HepG2 (cell line): ENCODE results near the gene HMGCS2. TPM values are rescaled to one million over a fixed set of nuclear protein-coding genes. Genes with fewer than 3 reads are reported as not detected.
A peak's percentile ranks its signal among the peaks of the same experiment; 100 is the strongest.

Experiments
- AKAP8 ChIP-seq: sonication (generic); formaldehyde crosslinking; IDR thresholded peaks from 2 replicates; pipeline ENCODE4 v1.5.1; 2020; ENCODE audit warnings: mild to moderate bottlenecking, missing genetic modification reagents
- ASH2L ChIP-seq: fragments of 300-600, 200-600 bp; sonication (generic); IDR thresholded peaks from 2 replicates; pipeline ENCODE4 v1.7.0; 2017; ENCODE audit warnings: low read depth, mild to moderate bottlenecking, moderate library complexity, mixed read lengths, low read length; ENCODE audit not compliant: insufficient read length
- CEBPG ChIP-seq: IDR thresholded peaks from 2 replicates; pipeline ENCODE4 v1.6.1; 2016
- FOSL2 ChIP-seq: sonication (generic); formaldehyde crosslinking; IDR thresholded peaks from 2 replicates; pipeline ENCODE4 v1.4.0; 2020; ENCODE audit warnings: missing genetic modification reagents
- FOXO4 ChIP-seq: sonication (generic); formaldehyde crosslinking; conservative IDR thresholded peaks from 2 replicates; pipeline ENCODE4 v1.8.1; 2023; ENCODE audit warnings: missing genetic modification reagents
- GABPB1 ChIP-seq: IDR thresholded peaks from 2 replicates; pipeline ENCODE4 v1.6.1; 2016; ENCODE audit warnings: mild to moderate bottlenecking, missing genetic modification reagents, moderate library complexity, missing compliant biosample characterization
- GATAD2A ChIP-seq: IDR thresholded peaks from 2 replicates; pipeline ENCODE4 v1.6.1; 2016
- GRHL1 ChIP-seq: sonication (generic); formaldehyde crosslinking; conservative IDR thresholded peaks from 2 replicates; pipeline ENCODE4 v1.8.0; 2022; ENCODE audit warnings: missing genetic modification reagents
- HOXD1 ChIP-seq: sonication (generic); formaldehyde crosslinking; IDR thresholded peaks from 2 replicates; pipeline ENCODE4 v1.5.0; 2020; ENCODE audit warnings: missing genetic modification reagents
- KDM5A ChIP-seq: fragments of 200-600 bp; sonication (generic); IDR thresholded peaks from 2 replicates; pipeline ENCODE4 v1.7.0; 2018; ENCODE audit warnings: antibody characterized with exemption, mild to moderate bottlenecking, low read length, borderline replicate concordance
- KDM5B ChIP-seq: sonication (generic); formaldehyde crosslinking; IDR thresholded peaks from 2 replicates; pipeline ENCODE4 v1.4.0; 2020; ENCODE audit warnings: missing genetic modification reagents, mild to moderate bottlenecking, borderline replicate concordance
- KLF6 ChIP-seq: IDR thresholded peaks from 2 replicates; pipeline ENCODE4 v1.8.0; 2016; ENCODE audit warnings: missing biosample characterization, missing genetic modification reagents
- MAFK ChIP-seq, 2 experiments: IDR thresholded peaks in 1 of 2; conservative IDR thresholded peaks in 1 of 2; 2 replicates each; pipeline ENCODE4 v1.6.1; 2011; ENCODE audit warnings: improper control_type of control experiment in 2 of 2, low read length in 2 of 2
- MIER2 ChIP-seq: IDR thresholded peaks from 2 replicates; pipeline ENCODE4 v1.6.1; 2016; ENCODE audit warnings: missing biosample characterization, missing genetic modification reagents
- NCOR1 ChIP-seq: fragments of 200-600 bp; sonication (generic); IDR thresholded peaks from 2 replicates; pipeline ENCODE4 v1.7.0; 2017; ENCODE audit warnings: antibody characterized with exemption, low read length, borderline replicate concordance
- NFE2 ChIP-seq: sonication (generic); formaldehyde crosslinking; IDR thresholded peaks from 2 replicates; pipeline ENCODE4 v1.4.0; 2020; ENCODE audit warnings: missing genetic modification reagents
- PHF21A ChIP-seq: sonication (generic); formaldehyde crosslinking; IDR thresholded peaks from 2 replicates; pipeline ENCODE4 v1.5.0; 2020; ENCODE audit warnings: mild to moderate bottlenecking, missing genetic modification reagents
- PHF8 ChIP-seq: sonication (generic); formaldehyde crosslinking; IDR thresholded peaks from 2 replicates; pipeline ENCODE4 v1.5.0; 2020; ENCODE audit warnings: missing genetic modification reagents
- POLR2A ChIP-seq, 2 experiments: IDR thresholded peaks; 2 replicates each; pipeline ENCODE4 v1.6.1; 2011; ENCODE audit warnings: low read depth in 2 of 2, low read length in 2 of 2, mild to moderate bottlenecking in 1 of 2, moderate library complexity in 1 of 2; ENCODE audit not compliant: insufficient read depth in 1 of 2
- SAP130 ChIP-seq: IDR thresholded peaks from 2 replicates; pipeline ENCODE4 v1.6.1; 2016; ENCODE audit warnings: low read depth
- SMAD1 ChIP-seq: sonication (generic); formaldehyde crosslinking; IDR thresholded peaks from 2 replicates; pipeline ENCODE4 v1.4.0; 2020; ENCODE audit warnings: missing genetic modification reagents, low read depth, mild to moderate bottlenecking, borderline replicate concordance
- SMC3 ChIP-seq: IDR thresholded peaks from 2 replicates; pipeline ENCODE4 v1.6.1; 2011; ENCODE audit warnings: low read length, improper control_type of control experiment
- TBX2 ChIP-seq: sonication (generic); formaldehyde crosslinking; IDR thresholded peaks from 2 replicates; pipeline ENCODE4 v1.5.0; 2020; ENCODE audit warnings: missing genetic modification reagents, mild to moderate bottlenecking, borderline replicate concordance
- TCF7L2 ChIP-seq: IDR thresholded peaks from 2 replicates; pipeline ENCODE4 v1.6.1; 2011; ENCODE audit warnings: mild to moderate bottlenecking, low read depth, low read length, moderate library complexity
- ZNF124 ChIP-seq: sonication (generic); formaldehyde crosslinking; IDR thresholded peaks from 2 replicates; pipeline ENCODE4 v1.4.0; 2020; ENCODE audit warnings: missing genetic modification reagents
- ZNF784 ChIP-seq: sonication (generic); formaldehyde crosslinking; IDR thresholded peaks from 2 replicates; pipeline ENCODE4 v1.5.1; 2020; ENCODE audit warnings: missing genetic modification reagents, mild to moderate bottlenecking, borderline replicate concordance
- polyA plus RNA-seq, 8 experiments: library from polyadenylated mRNA; depleted of rRNA in 3 of 8; stranded (reverse) in 7 of 8; unstranded in 1 of 8; fragments of >200 nt; fragmentation: Illumina TruSeq in 4 of 8; extraction: Trizol in 4 of 8; gene quantifications; 2 replicates each; pipeline versions ENCODE4 v1.2.1 to v1.2.3, GENCODE V29; 2011 to 2016; ENCODE audit warnings: low read depth in 4 of 8, missing spikeins in 1 of 8, mixed read lengths in 1 of 8; ENCODE audit not compliant: insufficient read depth in 1 of 8
- total RNA-seq, 5 experiments: library from RNA; depleted of rRNA; stranded (reverse); fragments of >200 nt; fragmentation: Illumina TruSeq; extraction: Trizol; gene quantifications; 2 replicates each; pipeline ENCODE4 v1.2.3, GENCODE V29; 2016; ENCODE audit warnings: low read depth in 1 of 5
- TF ChIP-seq, protein P1 (sequence below): sonication (generic); formaldehyde crosslinking; IDR thresholded peaks from 2 replicates; pipeline ENCODE4 v1.5.1; 2020; ENCODE audit warnings: mild to moderate bottlenecking, missing genetic modification reagents, borderline replicate concordance

The HMGCS2 gene
- total and polyA plus RNA-seq, 2 of the 13 experiments (the other 11 are each of a cell fraction or from before 2014, with no cell fraction given), result 0.44 to 1.5 TPM

- no peak for TF ChIP-seq MAFK (conservative IDR thresholded peaks at IDR 0.05 in 1 of 2, IDR thresholded peaks at IDR 0.05 in 1 of 2; ENCODE audit: low read length in 2 of 2)
- TF ChIP-seq PHF8 (CRISPR knock-in tag), result peak; percentile 58; the same call in 1 of the 2 replicates
- TF ChIP-seq, protein P1, sequence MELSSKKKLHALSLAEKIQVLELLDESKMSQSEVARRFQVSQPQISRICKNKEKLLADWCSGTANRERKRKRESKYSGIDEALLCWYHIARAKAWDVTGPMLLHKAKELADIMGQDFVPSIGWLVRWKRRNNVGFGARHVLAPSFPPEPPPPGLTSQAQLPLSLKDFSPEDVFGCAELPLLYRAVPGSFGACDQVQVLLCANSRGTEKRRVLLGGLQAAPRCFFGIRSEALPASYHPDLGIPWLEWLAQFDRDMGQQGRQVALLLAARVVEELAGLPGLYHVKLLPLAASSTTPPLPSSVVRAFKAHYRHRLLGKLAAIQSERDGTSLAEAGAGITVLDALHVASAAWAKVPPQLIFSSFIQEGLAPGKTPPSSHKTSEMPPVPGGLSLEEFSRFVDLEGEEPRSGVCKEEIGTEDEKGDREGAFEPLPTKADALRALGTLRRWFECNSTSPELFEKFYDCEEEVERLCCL (CRISPR knock-in tag), result no peak; the same call in 1 of the 2 replicates
- no peak for TF ChIP-seq TCF7L2
- peak; percentile 39; the same call in 1 of the 2 replicates for TF ChIP-seq GATAD2A (CRISPR knock-in tag)
- peak; percentile 99 for TF ChIP-seq CEBPG
- 0 out of 2 replicates have a peak, but pooled peaks have one; percentile 42 for TF ChIP-seq SMAD1 (CRISPR knock-in tag)
- TF ChIP-seq KDM5A, result no peak
- peak; percentile 24; the same call in 1 of the 2 replicates for TF ChIP-seq FOSL2 (CRISPR knock-in tag)
- TF ChIP-seq GRHL1 (CRISPR knock-in tag), result no peak
- no peak for TF ChIP-seq MIER2 (CRISPR knock-in tag)
- no peak; the same call in 1 of the 2 replicates for TF ChIP-seq TBX2 (CRISPR knock-in tag)
- TF ChIP-seq GABPB1 (CRISPR knock-in tag), result peak; percentile 33
- TF ChIP-seq NCOR1, result 0 out of 2 replicates have a peak, but pooled peaks have one; percentile 23
- TF ChIP-seq NFE2 (CRISPR knock-in tag), result no peak
- TF ChIP-seq ZNF124, result no peak; the same call in 1 of the 2 replicates
- no peak for TF ChIP-seq AKAP8 (CRISPR knock-in tag)
- peak; percentile 48 to 62 for TF ChIP-seq POLR2A (IDR thresholded peaks at IDR 0.05; ENCODE audit: insufficient read depth in 1 of 2, low read depth in 2 of 2, low read length in 2 of 2)
- 0 out of 2 replicates have a peak, but pooled peaks have one; percentile 15 for TF ChIP-seq SAP130 (CRISPR knock-in tag)
- TF ChIP-seq FOXO4, result no peak
- peak; percentile 40 for TF ChIP-seq ASH2L
- peak; percentile 66; the same call in 1 of the 2 replicates for TF ChIP-seq KLF6
- no peak for TF ChIP-seq ZNF784 (CRISPR knock-in tag)
- TF ChIP-seq HOXD1 (CRISPR knock-in tag), result no peak
- TF ChIP-seq SMC3, result no peak
- TF ChIP-seq PHF21A (CRISPR knock-in tag), result no peak
- TF ChIP-seq KDM5B (CRISPR knock-in tag), result no peak
Measured at GRCh38 chr1:119712342-119713038, 56.2 kb downstream of the HMGCS2 start (continued).
